Posterior vena cava (tissue), 2 donors: Measurements from ENCODE around the gene PRRX1. TPM values are rescaled to one million over a fixed set of nuclear protein-coding genes. Genes with fewer than 3 reads are reported as not detected.

Source experiments
- total RNA-seq, 2 donors: library from RNA; stranded (reverse); fragmentation: NEBNext Ultra II Directional; extraction: Animal tissue kit (Norgen Biotek cat#: 25700); gene quantifications; one replicate each; pipeline ENCODE4 v1.2.1, GENCODE V29; 2021
- donor health status: DM: yes; HTN: yes; CAD: no.
- donor health status: DM: yes; HTN: yes; CAD: no.

Gene PRRX1
- total RNA-seq, 2 donors from 2014 or later, result 240 to 244 TPM

Other genes with a start within 250 kb of the PRRX1 start
- gene GORAB, start 132.0 kb upstream of the PRRX1 start, total RNA-seq, result 10 to 100 TPM; 14.4 to 14.7 TPM